Measurements from ENCODE around the gene FAM185A.
A peak's percentile ranks its signal among the peaks of the same experiment; 100 is the strongest.
"Not testable (repeated sequence)": the region's sequence is repeated elsewhere in the genome, so short reads cannot be mapped to it uniquely, and the experiment has no call there.

FAM185A gene

GRCh38 chr7:102748605-102749444, at the start of gene FAM185A:
FAM185A (plus strand) TSS chr7:102748999; CDS start chr7:102749208, 209 bp downstream.
- DNase-seq, result peak; percentile 82 to 97 (median 93)

- not testable (repeated sequence) for DNase-seq
These were observed 35.6 kb upstream of the FAM185A start for GRCh38 chr7:102713011-102713690.

GRCh38 chr7:102713691-102714080, 35.1 kb upstream of the FAM185A start:
- DNase-seq, result not testable (repeated sequence)

- DNase-seq, result not testable (repeated sequence)
These were observed 33.9 kb upstream of the FAM185A start for GRCh38 chr7:102714774-102715522.

- DNase-seq, result not testable (repeated sequence)
These were observed 33.1 kb upstream of the FAM185A start for GRCh38 chr7:102715718-102716117.

GRCh38 chr7:102718491-102718890, 30.3 kb upstream of the FAM185A start:
- not testable (repeated sequence) for DNase-seq

- DNase-seq, result not testable (repeated sequence)
These were observed 22.6 kb upstream of the FAM185A start for GRCh38 chr7:102726170-102726569.

GRCh38 chr7:102729670-102730069, 19.1 kb upstream of the FAM185A start:
- DNase-seq, result not testable (repeated sequence)

GRCh38 chr7:102730431-102730830, 18.4 kb upstream of the FAM185A start:
- not testable (repeated sequence) for DNase-seq

- DNase-seq, result not testable (repeated sequence)
These were observed 6.6 kb upstream of the FAM185A start for GRCh38 chr7:102742002-102742771.

- not testable (repeated sequence) for DNase-seq
These were observed 4.9 kb upstream of the FAM185A start for GRCh38 chr7:102743861-102744260.

- peak in 1 of 6 experiments; percentile 3 for DNase-seq
These were observed 3.1 kb upstream of the FAM185A start for GRCh38 chr7:102745494-102746288.

- not testable (repeated sequence) for DNase-seq
These were observed 617 bp downstream of the FAM185A start for GRCh38 chr7:102749445-102749786.

GRCh38 chr7:102758227-102758626, 9.4 kb downstream of the FAM185A start:
- DNase-seq, result peak in 2 of 6 experiments; percentile 15 to 19

GRCh38 chr7:102759934-102760333, 11.1 kb downstream of the FAM185A start:
- DNase-seq, result not testable (repeated sequence)

- DNase-seq, result not testable (repeated sequence)
These were observed 12.4 kb downstream of the FAM185A start for GRCh38 chr7:102761234-102761633.

GRCh38 chr7:102763295-102763905, 14.6 kb downstream of the FAM185A start:
- not testable (repeated sequence) for DNase-seq

GRCh38 chr7:102769657-102770192, 20.9 kb downstream of the FAM185A start:
- DNase-seq, result not testable (repeated sequence)

- not testable (repeated sequence) for DNase-seq
These were observed 21.7 kb downstream of the FAM185A start for GRCh38 chr7:102770467-102770866.

GRCh38 chr7:102776217-102776616, 27.4 kb downstream of the FAM185A start:
- not testable (repeated sequence) for DNase-seq

- DNase-seq, result not testable (repeated sequence)
These were observed 29.9 kb downstream of the FAM185A start for GRCh38 chr7:102778663-102779062.

All from stimulated activated naive CD4-positive, alpha-beta T cell (primary cell).